BJ (cell line): ENCODE measurements around the gene LDB2. TPM values are rescaled to one million over a fixed set of nuclear protein-coding genes. Genes with fewer than 3 reads are reported as not detected.

Experiments used
- CTCF ChIA-PET: fragments of 350-600 bp; formaldehyde crosslinking; extraction: SDS; loops from one replicate; lab custom pipeline; 2021; ENCODE audit warnings: antibody characterized with exemption, inconsistent platforms; lab: Yijun Ruan, JAX
- POLR2A ChIA-PET: fragments of 300-600 bp; sonication (Branson Sonifier 250); formaldehyde crosslinking; extraction: SDS; loops from one replicate; lab custom pipeline; 2021; ENCODE audit warnings: antibody characterized with exemption; lab: Charles Lee
- DNase-seq: peaks from one replicate; pipeline ENCODE4 v3.0.0-alpha.2; 2011; ENCODE audit warnings: low read depth
- H3K27me3 ChIP-seq: 2 replicates; pipeline ENCODE4 v1.6.0; 2011; ENCODE audit warnings: low read length; ENCODE audit not compliant: control insufficient read depth, insufficient read depth
- H3K36me3 ChIP-seq: 2 replicates; pipeline ENCODE4 v1.5.1; 2011; ENCODE audit warnings: low read length; ENCODE audit not compliant: control insufficient read depth, insufficient read depth
- H3K4me3 ChIP-seq: 2 replicates; pipeline ENCODE4 v1.5.1; 2011; ENCODE audit warnings: low read depth, mild to moderate bottlenecking, control low read depth, low read length
- CTCF ChIP-seq: IDR thresholded peaks from 2 replicates; pipeline ENCODE4 v1.5.1; 2011; ENCODE audit warnings: low read depth, mild to moderate bottlenecking, control low read depth, inconsistent platforms, low read length, moderate library complexity; ENCODE audit not compliant: insufficient read depth
- polyA plus RNA-seq: library from polyadenylated mRNA; depleted of rRNA; stranded (reverse); fragments of >200 nt; gene quantifications from 2 replicates; pipeline ENCODE4 v1.2.3, GENCODE V29; 2011

The LDB2 gene
- polyA plus RNA-seq, 1 experiment, result 79.7 TPM

GRCh38 chr4:16837475-16837874 lies 61.0 kb downstream of the LDB2 start:
- no peak for DNase-seq
- no peak for TF ChIP-seq CTCF
- CTCF ChIA-PET, result no interaction called here
- H3K4me3 ChIP-seq, result no peak overlapping the region
- POLR2A ChIA-PET, result no interaction called here
- no peaks in the 10 kb centered on the region for H3K27me3 ChIP-seq
- H3K36me3 ChIP-seq, result no peaks in the 10 kb centered on the region; the same call in 1 of the 2 replicates

GRCh38 chr4:16836324-16836723 lies 62.1 kb downstream of the LDB2 start:
- TF ChIP-seq CTCF, result no peak
- no peaks in the 10 kb centered on the region; the same call in 1 of the 2 replicates for H3K36me3 ChIP-seq
- H3K4me3 ChIP-seq, result no peak overlapping the region
- no peak for DNase-seq
- H3K27me3 ChIP-seq, result no peaks in the 10 kb centered on the region
- POLR2A ChIA-PET, result no interaction called here
- CTCF ChIA-PET, result interaction anchor here (1.2 kb wide), 1 partner anchor 9 kb away, joined by 3 read pairs; no protein-coding TSS in a partner anchor

GRCh38 chr4:16835597-16836247 lies 62.7 kb downstream of the LDB2 start:
- H3K36me3 ChIP-seq, result no peaks in the 10 kb centered on the region; the same call in 1 of the 2 replicates
- CTCF ChIA-PET, result interaction anchor here (1.2 kb wide), 1 partner anchor 8 kb away, joined by 3 read pairs; no protein-coding TSS in a partner anchor

GRCh38 chr4:16834814-16835213 lies 63.6 kb downstream of the LDB2 start:
- no peaks in the 10 kb centered on the region for H3K27me3 ChIP-seq
- no peak overlapping the region for H3K4me3 ChIP-seq
- no peaks in the 10 kb centered on the region; the same call in 1 of the 2 replicates for H3K36me3 ChIP-seq
- POLR2A ChIA-PET, result no interaction called here
- no peak for TF ChIP-seq CTCF
- DNase-seq, result no peak
- CTCF ChIA-PET, result no interaction called here

More at GRCh38 chr4:16835597-16836247, 62.7 kb downstream of the LDB2 start:
- H3K4me3 ChIP-seq, result no peak overlapping the region
- DNase-seq, result no peak
- no peak for TF ChIP-seq CTCF
- H3K27me3 ChIP-seq, result no peaks in the 10 kb centered on the region
- POLR2A ChIA-PET, result no interaction called here

- no peak for DNase-seq
- TF ChIP-seq CTCF, result no peak
- ChIA-PET POLR2A (no interaction called here), CTCF (no interaction called here)
- Histone ChIP-seq H3K4me3 (no peak overlapping the region), H3K27me3 (no peaks in the 10 kb centered on the region), H3K36me3 (no peaks in the 10 kb centered on the region; the same call in 1 of the 2 replicates)
Observed at GRCh38 chr4:16833722-16834121, 64.7 kb downstream of the LDB2 start.
